ENCODE data around the gene BABAM2.

The BABAM2 gene

DNA sequence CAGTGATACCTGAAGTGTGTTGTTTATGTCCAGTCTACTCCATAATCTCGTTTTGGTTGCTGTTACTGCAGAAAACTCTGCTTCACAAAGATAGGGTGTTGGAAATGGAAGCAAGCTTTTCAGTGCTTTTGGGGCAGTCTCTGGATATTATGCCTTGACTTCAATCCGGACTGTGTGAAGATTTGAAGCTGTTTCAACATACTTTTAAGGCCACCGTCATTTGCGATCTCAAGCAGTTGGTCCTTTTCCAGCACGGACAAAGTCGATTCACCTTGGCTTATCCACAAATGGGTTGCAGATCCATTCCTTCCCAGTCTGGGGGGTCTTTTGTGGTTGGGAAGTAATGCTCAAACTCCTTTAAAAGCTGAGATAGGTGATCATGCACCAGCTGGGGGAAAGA lies 20.8 kb upstream of the BABAM2 start (continued):
- TF ChIP-seq, protein P1, sequence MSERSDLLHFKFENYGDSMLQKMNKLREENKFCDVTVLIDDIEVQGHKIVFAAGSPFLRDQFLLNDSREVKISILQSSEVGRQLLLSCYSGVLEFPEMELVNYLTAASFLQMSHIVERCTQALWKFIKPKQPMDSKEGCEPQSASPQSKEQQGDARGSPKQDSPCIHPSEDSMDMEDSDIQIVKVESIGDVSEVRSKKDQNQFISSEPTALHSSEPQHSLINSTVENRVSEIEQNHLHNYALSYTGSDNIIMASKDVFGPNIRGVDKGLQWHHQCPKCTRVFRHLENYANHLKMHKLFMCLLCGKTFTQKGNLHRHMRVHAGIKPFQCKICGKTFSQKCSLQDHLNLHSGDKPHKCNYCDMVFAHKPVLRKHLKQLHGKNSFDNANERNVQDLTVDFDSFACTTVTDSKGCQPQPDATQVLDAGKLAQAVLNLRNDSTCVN (tag by site-specific recombination; optimal IDR thresholded peaks at IDR 0.05): no peak
- no peak for TF ChIP-seq ZNF37A (tag by site-specific recombination; IDR thresholded peaks at IDR 0.05)
- no peak for TF ChIP-seq ZNF596 (tag by site-specific recombination; IDR thresholded peaks at IDR 0.05)
- no peak for TF ChIP-seq PRDM1 (tag by site-specific recombination; IDR thresholded peaks at IDR 0.05)
- TF ChIP-seq, protein P2, sequence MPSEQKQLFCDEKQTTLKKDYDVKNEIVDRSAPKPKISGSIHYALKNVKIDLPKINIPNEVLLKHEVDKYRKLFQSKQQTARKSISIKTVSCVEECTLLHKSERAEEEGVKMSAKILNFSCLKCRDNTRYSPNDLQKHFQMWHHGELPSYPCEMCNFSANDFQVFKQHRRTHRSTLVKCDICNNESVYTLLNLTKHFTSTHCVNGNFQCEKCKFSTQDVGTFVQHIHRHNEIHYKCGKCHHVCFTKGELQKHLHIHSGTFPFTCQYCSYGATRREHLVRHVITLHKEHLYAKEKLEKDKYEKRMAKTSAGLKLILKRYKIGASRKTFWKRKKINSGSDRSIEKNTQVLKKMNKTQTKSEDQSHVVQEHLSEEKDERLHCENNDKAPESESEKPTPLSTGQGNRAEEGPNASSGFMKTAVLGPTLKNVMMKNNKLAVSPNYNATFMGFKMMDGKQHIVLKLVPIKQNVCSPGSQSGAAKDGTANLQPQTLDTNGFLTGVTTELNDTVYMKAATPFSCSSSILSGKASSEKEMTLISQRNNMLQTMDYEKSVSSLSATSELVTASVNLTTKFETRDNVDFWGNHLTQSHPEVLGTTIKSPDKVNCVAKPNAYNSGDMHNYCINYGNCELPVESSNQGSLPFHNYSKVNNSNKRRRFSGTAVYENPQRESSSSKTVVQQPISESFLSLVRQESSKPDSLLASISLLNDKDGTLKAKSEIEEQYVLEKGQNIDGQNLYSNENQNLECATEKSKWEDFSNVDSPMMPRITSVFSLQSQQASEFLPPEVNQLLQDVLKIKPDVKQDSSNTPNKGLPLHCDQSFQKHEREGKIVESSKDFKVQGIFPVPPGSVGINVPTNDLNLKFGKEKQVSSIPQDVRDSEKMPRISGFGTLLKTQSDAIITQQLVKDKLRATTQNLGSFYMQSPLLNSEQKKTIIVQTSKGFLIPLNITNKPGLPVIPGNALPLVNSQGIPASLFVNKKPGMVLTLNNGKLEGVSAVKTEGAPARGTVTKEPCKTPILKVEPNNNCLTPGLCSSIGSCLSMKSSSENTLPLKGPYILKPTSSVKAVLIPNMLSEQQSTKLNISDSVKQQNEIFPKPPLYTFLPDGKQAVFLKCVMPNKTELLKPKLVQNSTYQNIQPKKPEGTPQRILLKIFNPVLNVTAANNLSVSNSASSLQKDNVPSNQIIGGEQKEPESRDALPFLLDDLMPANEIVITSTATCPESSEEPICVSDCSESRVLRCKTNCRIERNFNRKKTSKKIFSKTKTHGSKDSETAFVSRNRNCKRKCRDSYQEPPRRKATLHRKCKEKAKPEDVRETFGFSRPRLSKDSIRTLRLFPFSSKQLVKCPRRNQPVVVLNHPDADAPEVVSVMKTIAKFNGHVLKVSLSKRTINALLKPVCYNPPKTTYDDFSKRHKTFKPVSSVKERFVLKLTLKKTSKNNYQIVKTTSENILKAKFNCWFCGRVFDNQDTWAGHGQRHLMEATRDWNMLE (tag by site-specific recombination; conservative IDR thresholded peaks at IDR 0.05; ENCODE audit: low read depth): no peak
- no peak for TF ChIP-seq ZNF449 (tag by site-specific recombination; IDR thresholded peaks at IDR 0.05)
- TF ChIP-seq ZNF76 (tag by site-specific recombination; IDR thresholded peaks at IDR 0.05; ENCODE audit: borderline replicate concordance, low read depth): no peak
- TF ChIP-seq MYNN (tag by site-specific recombination; IDR thresholded peaks at IDR 0.05; ENCODE audit: borderline replicate concordance): no peak
- no peak for TF ChIP-seq ZNF324 (tag by site-specific recombination; IDR thresholded peaks at IDR 0.05)
- no peak for TF ChIP-seq ZBTB48 (tag by site-specific recombination; IDR thresholded peaks at IDR 0.05)
- TF ChIP-seq, protein P3, sequence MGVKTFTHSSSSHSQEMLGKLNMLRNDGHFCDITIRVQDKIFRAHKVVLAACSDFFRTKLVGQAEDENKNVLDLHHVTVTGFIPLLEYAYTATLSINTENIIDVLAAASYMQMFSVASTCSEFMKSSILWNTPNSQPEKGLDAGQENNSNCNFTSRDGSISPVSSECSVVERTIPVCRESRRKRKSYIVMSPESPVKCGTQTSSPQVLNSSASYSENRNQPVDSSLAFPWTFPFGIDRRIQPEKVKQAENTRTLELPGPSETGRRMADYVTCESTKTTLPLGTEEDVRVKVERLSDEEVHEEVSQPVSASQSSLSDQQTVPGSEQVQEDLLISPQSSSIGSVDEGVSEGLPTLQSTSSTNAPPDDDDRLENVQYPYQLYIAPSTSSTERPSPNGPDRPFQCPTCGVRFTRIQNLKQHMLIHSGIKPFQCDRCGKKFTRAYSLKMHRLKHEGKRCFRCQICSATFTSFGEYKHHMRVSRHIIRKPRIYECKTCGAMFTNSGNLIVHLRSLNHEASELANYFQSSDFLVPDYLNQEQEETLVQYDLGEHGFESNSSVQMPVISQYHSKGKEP (tag by site-specific recombination; IDR thresholded peaks at IDR 0.05): no peak

DNA sequence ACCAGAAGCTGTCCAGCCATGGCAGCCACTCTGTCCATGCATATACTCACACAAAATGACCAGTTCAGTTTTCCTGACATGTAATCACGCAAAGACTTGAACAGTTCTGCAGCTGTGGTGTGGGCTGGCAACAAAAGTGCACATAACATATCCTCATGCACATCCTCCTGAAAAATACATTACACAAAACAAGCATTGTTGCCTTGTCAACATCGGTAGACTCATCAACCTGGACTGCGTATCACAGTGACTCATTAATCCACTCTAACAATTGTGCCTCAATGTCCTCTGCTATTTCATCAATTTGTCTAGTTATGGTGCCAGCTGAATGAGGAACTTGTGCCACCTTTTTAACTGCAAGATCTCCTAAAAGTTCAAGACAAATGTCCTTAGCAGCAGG lies 19.8 kb upstream of the BABAM2 start:
- Histone ChIP-seq H3K4me1 (ENCODE audit: control insufficient read depth, insufficient read depth, low read length) (no peaks in the 10 kb centered on the region), H3K27ac (ENCODE audit: extremely low read depth, low read depth, low read length) (no peak overlapping the region), H3K9me3 (ENCODE audit: control insufficient read depth, insufficient read depth, low read depth, low read length) (no peaks in the 10 kb centered on the region), H3K36me3 (ENCODE audit: control insufficient read depth in 2 of 2, insufficient read depth in 1 of 2, low read length in 2 of 2) (no peaks in the 10 kb centered on the region), H3K4me3 (ENCODE audit: low read depth, low read length) (no peak overlapping the region)
- POLR2A ChIA-PET: no interaction called here
- CTCF ChIA-PET: interaction anchor here (0.9 kb wide), 1 partner anchor 10 kb away, joined by 3 read pairs; no protein-coding TSS in a partner anchor
- TF ChIP-seq ZNF221 (tag by site-specific recombination; IDR thresholded peaks at IDR 0.05; ENCODE audit: borderline replicate concordance) (no peak), GFI1B (tag by site-specific recombination; IDR thresholded peaks at IDR 0.05) (no peak), ZNF398 (tag by site-specific recombination; IDR thresholded peaks at IDR 0.05) (no peak), ZNF670 (tag by site-specific recombination; IDR thresholded peaks at IDR 0.05; ENCODE audit: low read depth) (no peak), ZNF701 (tag by site-specific recombination; IDR thresholded peaks at IDR 0.05) (no peak), YY2 (tag by site-specific recombination; IDR thresholded peaks at IDR 0.05) (no peak)
- TF ChIP-seq, protein P4, sequence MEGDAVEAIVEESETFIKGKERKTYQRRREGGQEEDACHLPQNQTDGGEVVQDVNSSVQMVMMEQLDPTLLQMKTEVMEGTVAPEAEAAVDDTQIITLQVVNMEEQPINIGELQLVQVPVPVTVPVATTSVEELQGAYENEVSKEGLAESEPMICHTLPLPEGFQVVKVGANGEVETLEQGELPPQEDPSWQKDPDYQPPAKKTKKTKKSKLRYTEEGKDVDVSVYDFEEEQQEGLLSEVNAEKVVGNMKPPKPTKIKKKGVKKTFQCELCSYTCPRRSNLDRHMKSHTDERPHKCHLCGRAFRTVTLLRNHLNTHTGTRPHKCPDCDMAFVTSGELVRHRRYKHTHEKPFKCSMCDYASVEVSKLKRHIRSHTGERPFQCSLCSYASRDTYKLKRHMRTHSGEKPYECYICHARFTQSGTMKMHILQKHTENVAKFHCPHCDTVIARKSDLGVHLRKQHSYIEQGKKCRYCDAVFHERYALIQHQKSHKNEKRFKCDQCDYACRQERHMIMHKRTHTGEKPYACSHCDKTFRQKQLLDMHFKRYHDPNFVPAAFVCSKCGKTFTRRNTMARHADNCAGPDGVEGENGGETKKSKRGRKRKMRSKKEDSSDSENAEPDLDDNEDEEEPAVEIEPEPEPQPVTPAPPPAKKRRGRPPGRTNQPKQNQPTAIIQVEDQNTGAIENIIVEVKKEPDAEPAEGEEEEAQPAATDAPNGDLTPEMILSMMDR (tag by site-specific recombination; IDR thresholded peaks at IDR 0.05): no peak
- TF ChIP-seq, protein P5, sequence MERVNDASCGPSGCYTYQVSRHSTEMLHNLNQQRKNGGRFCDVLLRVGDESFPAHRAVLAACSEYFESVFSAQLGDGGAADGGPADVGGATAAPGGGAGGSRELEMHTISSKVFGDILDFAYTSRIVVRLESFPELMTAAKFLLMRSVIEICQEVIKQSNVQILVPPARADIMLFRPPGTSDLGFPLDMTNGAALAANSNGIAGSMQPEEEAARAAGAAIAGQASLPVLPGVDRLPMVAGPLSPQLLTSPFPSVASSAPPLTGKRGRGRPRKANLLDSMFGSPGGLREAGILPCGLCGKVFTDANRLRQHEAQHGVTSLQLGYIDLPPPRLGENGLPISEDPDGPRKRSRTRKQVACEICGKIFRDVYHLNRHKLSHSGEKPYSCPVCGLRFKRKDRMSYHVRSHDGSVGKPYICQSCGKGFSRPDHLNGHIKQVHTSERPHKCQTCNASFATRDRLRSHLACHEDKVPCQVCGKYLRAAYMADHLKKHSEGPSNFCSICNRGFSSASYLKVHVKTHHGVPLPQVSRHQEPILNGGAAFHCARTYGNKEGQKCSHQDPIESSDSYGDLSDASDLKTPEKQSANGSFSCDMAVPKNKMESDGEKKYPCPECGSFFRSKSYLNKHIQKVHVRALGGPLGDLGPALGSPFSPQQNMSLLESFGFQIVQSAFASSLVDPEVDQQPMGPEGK (tag by site-specific recombination; IDR thresholded peaks at IDR 0.05): no peak
